Measurements from ENCODE around the gene UPF3B.
"Not testable (repeated sequence)": the region's sequence is repeated elsewhere in the genome, so short reads cannot be mapped to it uniquely, and the experiment has no call there.

The UPF3B gene

DNA sequence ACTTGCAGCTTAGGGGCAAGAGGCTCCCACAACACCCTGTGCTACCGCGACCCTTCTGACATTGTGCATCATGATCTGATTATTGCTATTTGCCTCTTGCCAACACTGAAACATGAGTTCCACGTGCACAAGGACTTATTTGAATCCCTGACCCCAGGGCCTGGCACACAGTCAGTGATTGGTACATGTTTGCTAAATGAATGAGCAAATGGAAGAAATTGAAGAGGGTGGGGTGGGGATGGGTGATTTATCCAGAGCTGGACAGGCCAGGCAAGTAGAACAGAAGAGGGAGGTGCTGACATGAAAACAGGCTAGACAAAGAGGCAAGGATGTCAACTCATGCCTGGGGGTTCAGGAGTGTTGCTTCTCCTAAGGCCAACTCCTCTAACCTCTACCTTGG is 36.5 kb downstream of the UPF3B start:
- no peak for DNase-seq (ENCODE audit: insufficient read length)
- TF ChIP-seq TAF1 (IDR thresholded peaks at IDR 0.05; ENCODE audit: borderline replicate concordance, low read depth, low read length) = no peak
- no peak for TF ChIP-seq POLR2A (IDR thresholded peaks at IDR 0.05; ENCODE audit: low read depth, low read length)
- TF ChIP-seq POLR2AphosphoS5 (IDR thresholded peaks at IDR 0.05; ENCODE audit: low read depth, low read length) = no peak
- FAIRE-seq = peak; percentile 24

DNA sequence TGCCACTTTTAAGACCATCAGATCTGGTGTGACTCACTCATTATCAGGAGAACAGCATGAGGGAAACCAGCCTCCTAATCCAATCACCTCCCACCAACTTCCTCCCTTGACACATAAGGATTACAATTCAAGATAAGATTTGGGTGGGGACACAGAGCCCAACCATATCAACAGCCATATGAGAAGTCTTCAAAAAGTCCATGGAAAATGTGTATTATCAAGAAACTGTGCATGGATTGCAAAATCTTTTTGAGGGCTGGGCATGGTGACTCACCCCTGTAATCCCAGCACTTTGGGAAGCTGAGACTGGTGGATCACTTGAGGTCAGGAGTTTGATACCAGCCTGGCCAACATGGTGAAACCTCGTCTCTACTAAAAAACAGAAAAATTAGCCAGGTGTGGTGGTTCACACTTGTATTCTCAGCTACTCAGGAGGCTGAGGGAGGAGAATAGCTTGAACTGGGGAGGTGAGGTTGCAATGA is 43.5 kb downstream of the UPF3B start:
- no peak for DNase-seq (ENCODE audit: insufficient read length)
- FAIRE-seq = no peak

GRCh38 chrX:119808461-119808860 is 44.3 kb downstream of the UPF3B start:
- not testable (repeated sequence) for FAIRE-seq; DNase-seq (ENCODE audit: insufficient read length)

More for the DNA sequence above, 43.5 kb downstream of the UPF3B start:
- TF ChIP-seq TAF1 (IDR thresholded peaks at IDR 0.05; ENCODE audit: borderline replicate concordance, low read depth, low read length) (no peak), POLR2AphosphoS5 (IDR thresholded peaks at IDR 0.05; ENCODE audit: low read depth, low read length) (no peak), POLR2A (IDR thresholded peaks at IDR 0.05; ENCODE audit: low read depth, low read length) (no peak)

DNA sequence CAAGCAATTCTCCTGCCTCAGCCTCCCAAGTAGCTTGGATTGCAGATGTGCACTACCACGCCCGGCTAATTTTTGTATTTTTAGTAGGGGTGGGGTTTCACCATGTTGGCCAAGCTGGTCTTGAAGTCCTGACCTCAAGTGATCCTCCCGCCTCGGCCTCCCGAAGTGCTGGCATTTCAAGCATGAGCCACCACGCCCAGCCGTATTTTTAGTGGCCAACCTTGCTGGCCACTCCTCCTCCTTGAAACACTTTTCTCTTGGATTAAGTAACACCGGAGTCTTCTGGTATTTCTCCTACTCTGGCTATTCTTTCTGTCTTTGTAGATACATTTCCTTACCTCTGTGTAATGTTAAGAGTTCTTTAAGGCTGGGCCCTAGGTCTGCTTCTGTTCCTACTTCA is 50.2 kb downstream of the UPF3B start:
- no peak for DNase-seq (ENCODE audit: insufficient read length)
- FAIRE-seq = no peak
- TF ChIP-seq POLR2A (IDR thresholded peaks at IDR 0.05; ENCODE audit: low read depth, low read length) = no peak
- TF ChIP-seq TAF1 (IDR thresholded peaks at IDR 0.05; ENCODE audit: borderline replicate concordance, low read depth, low read length) = no peak
- TF ChIP-seq POLR2AphosphoS5 (IDR thresholded peaks at IDR 0.05; ENCODE audit: low read depth, low read length) = no peak

DNA sequence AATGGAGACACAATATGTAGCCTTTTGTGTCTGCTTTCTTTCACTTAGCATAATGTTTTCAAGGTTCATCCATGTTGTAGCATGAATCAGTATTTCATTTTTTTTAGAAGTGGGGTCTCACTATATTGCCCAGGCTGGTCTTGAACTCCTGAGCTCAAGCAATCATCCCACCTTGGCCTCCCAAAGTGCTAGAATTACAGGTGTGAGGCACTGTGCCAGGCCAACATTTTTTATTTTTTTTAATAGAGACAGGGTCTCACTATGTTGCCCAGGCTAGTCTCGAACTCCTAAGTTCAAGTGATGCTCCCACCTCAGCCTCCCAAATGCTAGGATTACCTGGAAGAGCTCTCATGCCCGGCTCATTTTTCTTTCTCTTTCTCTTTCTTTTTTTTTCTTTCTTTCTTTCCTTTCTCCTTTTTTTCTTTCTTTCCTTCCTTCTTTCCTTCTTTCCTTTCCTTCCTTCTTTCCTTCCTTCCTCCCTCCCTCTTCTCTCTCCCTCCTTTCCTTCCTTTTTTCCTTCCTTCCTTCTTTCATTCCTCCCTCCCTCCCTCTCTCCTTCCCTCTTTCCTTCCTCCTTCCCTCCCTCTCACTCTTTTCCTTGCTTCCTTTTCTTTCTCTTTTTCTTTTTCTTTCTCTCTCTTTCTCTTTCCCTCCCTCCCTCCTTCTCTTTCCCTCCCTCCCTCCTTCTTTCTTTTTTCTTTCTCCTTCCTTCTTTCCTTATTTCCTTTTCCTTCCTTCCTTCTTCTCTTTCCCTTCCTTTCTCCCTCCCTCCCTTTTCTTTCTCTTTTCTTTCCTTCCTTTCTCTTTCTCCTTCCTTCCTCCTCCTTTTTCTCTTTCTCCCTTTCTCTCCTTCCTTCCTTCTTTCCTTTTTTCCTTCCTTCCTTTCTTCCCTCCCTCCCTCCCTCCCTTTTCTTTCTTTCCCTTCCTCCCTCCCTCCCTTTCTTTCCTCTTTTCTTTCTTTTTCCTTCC is 51.2 kb downstream of the UPF3B start:
- no peak for FAIRE-seq
- no peak for DNase-seq (ENCODE audit: insufficient read length)
- TF ChIP-seq POLR2AphosphoS5 (IDR thresholded peaks at IDR 0.05; ENCODE audit: low read depth, low read length) = no peak
- TF ChIP-seq TAF1 (IDR thresholded peaks at IDR 0.05; ENCODE audit: borderline replicate concordance, low read depth, low read length) = no peak
- TF ChIP-seq POLR2A (IDR thresholded peaks at IDR 0.05; ENCODE audit: low read depth, low read length) = no peak

- DNase-seq (ENCODE audit: insufficient read length) = peak; percentile 39
- peak; percentile 87 for FAIRE-seq
- peak; percentile 94 for TF ChIP-seq POLR2AphosphoS5 (IDR thresholded peaks at IDR 0.05; ENCODE audit: low read depth, low read length)
- TF ChIP-seq TAF1 (IDR thresholded peaks at IDR 0.05; ENCODE audit: borderline replicate concordance, low read depth, low read length) = peak; percentile 92
- peak; percentile 95 for TF ChIP-seq POLR2A (IDR thresholded peaks at IDR 0.05; ENCODE audit: low read depth, low read length)
Observed at GRCh38 chrX:119791437-119792231, 61.1 kb downstream of the UPF3B start, which contains the start of gene RPL39. Gene RPL39, minus strand, starts transcription at chrX:119791630. Its CDS starts 54 bp downstream, at chrX:119791576.

DNA sequence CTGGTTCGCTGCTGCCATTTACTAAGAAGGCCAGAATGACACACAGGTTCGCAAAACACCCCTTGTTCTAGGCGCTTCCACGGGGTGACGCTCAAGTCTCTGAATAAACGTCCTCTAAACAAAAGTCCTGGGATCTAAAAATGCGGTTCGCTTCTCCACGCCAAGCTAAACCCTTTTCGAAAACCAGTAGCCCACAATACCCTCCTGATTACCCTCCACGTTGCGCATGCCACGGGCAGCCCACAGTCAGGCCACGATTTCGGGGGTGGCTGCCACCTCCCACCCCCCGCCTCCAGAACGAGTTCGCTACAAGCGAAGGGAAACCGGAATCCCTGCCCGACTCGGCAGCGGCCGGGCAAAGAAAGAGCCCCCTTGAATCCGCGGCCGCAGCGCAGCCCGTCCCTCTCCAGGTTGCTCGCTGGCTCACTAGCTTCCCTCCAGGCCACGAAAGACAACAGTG is 61.8 kb downstream of the UPF3B start:
- no peak for FAIRE-seq
- DNase-seq (ENCODE audit: insufficient read length) = no peak
- TF ChIP-seq TAF1 (IDR thresholded peaks at IDR 0.05; ENCODE audit: borderline replicate concordance, low read depth, low read length) = no peak
- no peak for TF ChIP-seq POLR2A (IDR thresholded peaks at IDR 0.05; ENCODE audit: low read depth, low read length)
- no peak for TF ChIP-seq POLR2AphosphoS5 (IDR thresholded peaks at IDR 0.05; ENCODE audit: low read depth, low read length)

DNA sequence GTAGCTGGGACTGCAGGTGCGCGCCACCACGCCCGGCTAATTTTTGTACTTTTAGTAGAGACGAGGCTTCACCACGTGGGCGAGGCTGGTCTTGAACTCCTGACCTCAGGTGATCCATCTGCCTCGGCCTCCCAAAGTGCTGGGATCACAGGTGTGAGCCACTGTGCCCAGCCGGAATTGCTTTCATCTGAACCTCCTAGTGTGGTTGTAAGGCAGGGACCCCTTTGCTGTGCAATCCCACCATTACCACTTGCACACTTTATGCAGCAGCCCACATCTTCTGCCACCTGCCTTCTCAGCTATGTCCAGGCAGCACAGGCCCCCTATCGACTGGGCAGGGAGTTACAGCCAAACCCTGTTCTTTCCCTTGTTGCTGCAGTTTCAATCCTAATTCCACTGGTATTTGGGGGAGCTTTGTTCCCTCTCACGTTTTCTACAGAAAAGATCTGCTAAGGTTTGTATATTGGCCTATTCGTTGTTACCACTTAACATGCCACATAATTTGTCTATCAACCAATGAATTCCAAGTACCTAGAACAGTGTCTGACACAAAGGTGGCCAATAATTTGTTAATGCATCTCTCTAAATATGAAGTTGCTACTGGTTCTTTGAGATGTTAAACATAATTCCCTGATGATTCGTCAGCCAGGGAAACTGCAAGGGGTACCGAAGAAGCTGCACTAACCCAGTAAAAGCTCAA is 67.9 kb downstream of the UPF3B start:
- TF ChIP-seq POLR2A (IDR thresholded peaks at IDR 0.05; ENCODE audit: low read depth, low read length) = peak; percentile 54
- TF ChIP-seq POLR2AphosphoS5 (IDR thresholded peaks at IDR 0.05; ENCODE audit: low read depth, low read length) = peak; percentile 84
- no peak for TF ChIP-seq TAF1 (IDR thresholded peaks at IDR 0.05; ENCODE audit: borderline replicate concordance, low read depth, low read length)
- DNase-seq (ENCODE audit: insufficient read length) (no peak), FAIRE-seq (peak; percentile 82)
